Spleen (tissue), 7 donors: Measurements from ENCODE around the gene UBQLN4.
A peak's percentile ranks its signal among the peaks of the same experiment; 100 is the strongest.

Source experiments
- CTCF ChIP-seq, 11 experiments: fragments of 200-600 bp in 7 of 11; fragments of 450-650 bp in 4 of 11; sonication (generic) in 4 of 11; IDR thresholded peaks in 8 of 11; conservative IDR thresholded peaks in 3 of 11; 1 replicate in 7 of 11; 2 replicates in 4 of 11; pipeline versions ENCODE4 v1.4.0 to v1.8.0; 2016 to 2021; ENCODE audit warnings: antibody characterized with exemption in 11 of 11, inconsistent platforms in 4 of 11, mild to moderate bottlenecking in 1 of 11
- POLR2A ChIP-seq, 3 donors: fragments of 450-650 bp; IDR thresholded peaks; one replicate each; pipeline ENCODE4 v1.5.1; 2017; ENCODE audit warnings: antibody characterized with exemption in 3 of 3, mild to moderate bottlenecking in 1 of 3
- donor health status: DM: no; HTN: no; CAD: no; lungs with moderate emphysema.
- donor health status: DM: no; HTN: no; CAD: no.
- donor health status: DM: no; HTN: no; CAD: no.

DNA sequence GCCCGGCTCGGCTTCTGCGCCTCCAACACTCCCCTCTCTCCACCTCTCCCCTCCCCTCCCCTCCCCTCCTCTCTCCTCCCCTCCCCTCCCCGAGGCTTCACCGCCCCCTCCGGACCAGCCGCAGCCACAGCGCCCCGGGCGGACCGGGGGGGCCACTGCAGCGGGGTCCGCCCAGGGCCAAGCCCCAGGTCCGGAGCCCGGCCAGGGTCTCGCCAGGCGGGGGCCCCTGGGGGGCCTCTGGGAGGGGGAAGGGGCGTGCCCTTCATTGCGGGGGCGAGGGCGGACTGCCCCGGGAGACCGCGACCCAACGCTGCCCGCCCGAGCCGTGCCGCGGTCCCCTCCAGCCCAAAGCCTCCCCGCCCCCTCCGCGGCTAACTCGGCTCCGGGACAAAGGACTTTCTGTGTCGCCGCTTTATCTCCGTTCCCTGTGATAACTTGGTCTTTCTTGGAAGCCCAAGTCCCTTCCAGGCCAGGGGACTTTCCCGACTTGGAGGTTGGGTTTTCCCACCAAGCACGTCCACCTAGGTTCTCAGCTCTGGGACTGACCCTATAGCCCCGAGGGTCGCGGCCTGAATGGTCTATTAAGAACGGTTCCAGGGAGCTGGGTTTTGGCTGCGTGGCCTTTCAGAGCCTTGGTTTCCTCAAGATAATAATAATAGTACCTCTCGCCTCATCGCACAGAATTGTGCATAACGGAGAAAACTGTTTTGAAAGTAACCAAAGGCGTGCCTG lies at the start of gene UBQLN4:
- TF ChIP-seq POLR2A (IDR thresholded peaks at IDR 0.05) (no peak), CTCF (IDR thresholded peaks at IDR 0.05 in 8 of 11, conservative IDR thresholded peaks at IDR 0.05 in 3 of 11) (peak in 10 of 11 experiments; percentile 21 to 83 (median 66))
